Measurements from ENCODE around the gene JARID2. TPM values are rescaled to one million over a fixed set of nuclear protein-coding genes. Genes with fewer than 3 reads are reported as not detected.

The JARID2 gene
- total RNA-seq, 1 experiment from 2014 or later, result 180 TPM

DNA sequence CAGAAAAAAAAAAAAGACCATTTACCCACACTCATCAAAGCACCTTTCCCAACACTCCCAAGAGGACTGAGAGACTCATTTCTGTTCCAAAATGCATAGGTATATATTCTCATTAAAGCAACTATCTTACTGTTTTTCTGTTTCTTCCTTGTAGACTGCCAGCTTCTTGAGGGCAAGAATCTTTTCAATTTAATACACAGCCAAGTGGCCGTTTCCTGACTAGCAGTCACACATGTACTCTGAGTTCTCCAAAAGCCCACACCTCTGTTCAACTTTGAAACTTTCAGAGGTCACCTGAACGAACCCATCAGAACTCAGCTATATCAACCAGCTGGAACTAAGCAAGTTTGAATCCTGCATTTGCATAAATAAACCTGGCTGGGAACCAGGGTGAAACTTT lies 324.3 kb downstream of the JARID2 start:
- Mint-ChIP-seq H3K27me3 (ENCODE audit: low read depth) (no peaks in the 10 kb centered on the region), H3K4me1 (peaks cover 37% of the 10 kb centered on the region), H3K9me3 (peaks cover 4% of the 10 kb centered on the region; the same call in 1 of the 2 replicates), H3K27ac (no peak overlapping the region), H3K36me3 (no peaks in the 10 kb centered on the region), H3K4me3 (no peak overlapping the region)
- DNase-seq (ENCODE audit: low spot score), result no peak
- POLR2A ChIA-PET, result no interaction called here
- TF ChIP-seq NR1H2 (CRISPR knock-in tag; IDR thresholded peaks at IDR 0.05), result no peak
- no peak for TF ChIP-seq RORB (CRISPR knock-in tag; IDR thresholded peaks at IDR 0.05)
- TF ChIP-seq TP53 (CRISPR knock-in tag; IDR thresholded peaks at IDR 0.05), result no peak
- CTCF ChIA-PET, result no interaction called here
- no peak for ATAC-seq

All from WTC11 (cell line).